Measurements from ENCODE around the gene XYLT1.
"Not testable (repeated sequence)": the region's sequence is repeated elsewhere in the genome, so short reads cannot be mapped to it uniquely, and the experiment has no call there.

DNA sequence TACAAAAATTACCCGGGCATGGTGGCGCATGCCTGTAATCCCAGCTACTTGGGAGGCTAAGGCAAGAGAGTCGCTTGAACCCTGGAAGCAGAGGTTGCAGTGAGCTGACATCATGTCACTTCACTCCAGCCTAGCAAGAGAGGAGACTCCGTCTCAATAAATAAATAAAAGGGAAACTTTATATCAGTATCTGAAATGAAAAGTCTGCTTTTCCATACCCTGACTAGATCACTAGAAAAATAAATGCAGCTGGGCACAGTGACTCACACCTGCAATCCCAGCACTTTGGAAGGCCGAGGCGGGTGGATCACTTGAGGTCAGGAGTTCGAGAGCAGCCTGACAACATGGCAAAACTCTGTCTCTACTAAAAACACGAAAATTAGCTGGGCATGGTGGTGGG, 36.8 kb upstream of the XYLT1 start:
- TF ChIP-seq, protein P1, sequence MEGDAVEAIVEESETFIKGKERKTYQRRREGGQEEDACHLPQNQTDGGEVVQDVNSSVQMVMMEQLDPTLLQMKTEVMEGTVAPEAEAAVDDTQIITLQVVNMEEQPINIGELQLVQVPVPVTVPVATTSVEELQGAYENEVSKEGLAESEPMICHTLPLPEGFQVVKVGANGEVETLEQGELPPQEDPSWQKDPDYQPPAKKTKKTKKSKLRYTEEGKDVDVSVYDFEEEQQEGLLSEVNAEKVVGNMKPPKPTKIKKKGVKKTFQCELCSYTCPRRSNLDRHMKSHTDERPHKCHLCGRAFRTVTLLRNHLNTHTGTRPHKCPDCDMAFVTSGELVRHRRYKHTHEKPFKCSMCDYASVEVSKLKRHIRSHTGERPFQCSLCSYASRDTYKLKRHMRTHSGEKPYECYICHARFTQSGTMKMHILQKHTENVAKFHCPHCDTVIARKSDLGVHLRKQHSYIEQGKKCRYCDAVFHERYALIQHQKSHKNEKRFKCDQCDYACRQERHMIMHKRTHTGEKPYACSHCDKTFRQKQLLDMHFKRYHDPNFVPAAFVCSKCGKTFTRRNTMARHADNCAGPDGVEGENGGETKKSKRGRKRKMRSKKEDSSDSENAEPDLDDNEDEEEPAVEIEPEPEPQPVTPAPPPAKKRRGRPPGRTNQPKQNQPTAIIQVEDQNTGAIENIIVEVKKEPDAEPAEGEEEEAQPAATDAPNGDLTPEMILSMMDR (IDR thresholded peaks at IDR 0.05) = not testable (repeated sequence)
- TF ChIP-seq POLR2A (IDR thresholded peaks at IDR 0.05) = not testable (repeated sequence)
